Endothelial cell (in vitro differentiated cells): ENCODE measurements around the gene MACROD2. TPM values are rescaled to one million over a fixed set of nuclear protein-coding genes. Genes with fewer than 3 reads are reported as not detected.

Experiments used
- DNase-seq: peaks from one replicate; pipeline ENCODE4 v3.0.0; 2021; ENCODE audit warnings: low spot score
- H3K27ac Mint-ChIP-seq: one replicate; pipeline ENCODE4 v1.8.0; 2021; ENCODE audit warnings: mixed read lengths, inconsistent platforms; ENCODE audit not compliant: unreplicated experiment
- H3K27me3 Mint-ChIP-seq: one replicate; pipeline ENCODE4 v1.8.0; 2021; ENCODE audit warnings: mild to moderate bottlenecking, moderate library complexity, mixed read lengths, inconsistent platforms; ENCODE audit not compliant: unreplicated experiment
- H3K36me3 Mint-ChIP-seq: one replicate; pipeline ENCODE4 v1.8.0; 2021; ENCODE audit warnings: mild to moderate bottlenecking, low read depth, mixed read lengths, inconsistent platforms; ENCODE audit not compliant: unreplicated experiment
- H3K4me1 Mint-ChIP-seq: one replicate; pipeline ENCODE4 v1.8.0; 2021; ENCODE audit warnings: mild to moderate bottlenecking, mixed read lengths, inconsistent platforms; ENCODE audit not compliant: unreplicated experiment
- H3K4me3 Mint-ChIP-seq: one replicate; pipeline ENCODE4 v1.8.0; 2021; ENCODE audit warnings: mild to moderate bottlenecking, mixed read lengths, inconsistent platforms; ENCODE audit not compliant: unreplicated experiment
- H3K9me3 Mint-ChIP-seq: one replicate; pipeline ENCODE4 v1.8.0; 2021; ENCODE audit warnings: mixed read lengths, inconsistent platforms; ENCODE audit not compliant: unreplicated experiment
- total RNA-seq: library from RNA; stranded (reverse); fragmentation: NEBNext Ultra II Directional; extraction: Animal tissue kit (Norgen Biotek cat#: 25700); gene quantifications from one replicate; pipeline ENCODE4 v1.2.1, GENCODE V29; 2021; ENCODE audit not compliant: unreplicated experiment
- TF ChIP-seq, protein P1 (sequence below): fragments of 200-600 bp; sonication (generic); IDR thresholded peaks from one replicate; pipeline ENCODE4 v1.5.0; 2021; ENCODE audit warnings: antibody characterized with exemption; ENCODE audit not compliant: unreplicated experiment

Gene MACROD2
- total RNA-seq, 1 donor from 2014 or later, result 6.4 TPM

GRCh38 chr20:14778875-14779274 lies 783.6 kb downstream of the MACROD2 start:
- DNase-seq, result no peak
- H3K9me3 Mint-ChIP-seq, result no peaks in the 10 kb centered on the region
- no peaks in the 10 kb centered on the region for H3K36me3 Mint-ChIP-seq
- TF ChIP-seq, protein P1, sequence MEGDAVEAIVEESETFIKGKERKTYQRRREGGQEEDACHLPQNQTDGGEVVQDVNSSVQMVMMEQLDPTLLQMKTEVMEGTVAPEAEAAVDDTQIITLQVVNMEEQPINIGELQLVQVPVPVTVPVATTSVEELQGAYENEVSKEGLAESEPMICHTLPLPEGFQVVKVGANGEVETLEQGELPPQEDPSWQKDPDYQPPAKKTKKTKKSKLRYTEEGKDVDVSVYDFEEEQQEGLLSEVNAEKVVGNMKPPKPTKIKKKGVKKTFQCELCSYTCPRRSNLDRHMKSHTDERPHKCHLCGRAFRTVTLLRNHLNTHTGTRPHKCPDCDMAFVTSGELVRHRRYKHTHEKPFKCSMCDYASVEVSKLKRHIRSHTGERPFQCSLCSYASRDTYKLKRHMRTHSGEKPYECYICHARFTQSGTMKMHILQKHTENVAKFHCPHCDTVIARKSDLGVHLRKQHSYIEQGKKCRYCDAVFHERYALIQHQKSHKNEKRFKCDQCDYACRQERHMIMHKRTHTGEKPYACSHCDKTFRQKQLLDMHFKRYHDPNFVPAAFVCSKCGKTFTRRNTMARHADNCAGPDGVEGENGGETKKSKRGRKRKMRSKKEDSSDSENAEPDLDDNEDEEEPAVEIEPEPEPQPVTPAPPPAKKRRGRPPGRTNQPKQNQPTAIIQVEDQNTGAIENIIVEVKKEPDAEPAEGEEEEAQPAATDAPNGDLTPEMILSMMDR, result no peak
- H3K4me1 Mint-ChIP-seq, result no peaks in the 10 kb centered on the region
- no peaks in the 10 kb centered on the region for H3K27me3 Mint-ChIP-seq
- no peak overlapping the region for H3K27ac Mint-ChIP-seq
- H3K4me3 Mint-ChIP-seq, result no peak overlapping the region

DNA sequence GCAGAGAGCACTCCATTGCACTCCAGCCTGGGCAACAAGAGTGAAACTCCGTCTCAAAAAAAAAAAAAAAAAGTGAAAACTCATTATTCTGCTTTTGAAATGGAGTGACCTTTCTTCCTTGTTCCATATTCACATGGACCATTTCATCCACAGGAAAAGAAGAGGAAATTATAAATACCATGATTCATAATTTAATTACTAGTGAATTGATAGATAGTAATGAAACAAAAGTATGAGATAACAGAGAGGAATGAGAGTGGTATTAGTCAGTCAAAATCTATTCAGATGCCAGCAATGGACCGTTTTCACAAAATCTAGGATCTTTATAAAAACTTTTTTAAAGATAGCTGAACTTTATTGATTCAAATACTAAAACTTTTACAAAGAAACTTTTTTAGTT lies 785.2 kb downstream of the MACROD2 start:
- Mint-ChIP-seq H3K27ac (no peak overlapping the region), H3K9me3 (no peaks in the 10 kb centered on the region), H3K4me3 (no peak overlapping the region)

DNA sequence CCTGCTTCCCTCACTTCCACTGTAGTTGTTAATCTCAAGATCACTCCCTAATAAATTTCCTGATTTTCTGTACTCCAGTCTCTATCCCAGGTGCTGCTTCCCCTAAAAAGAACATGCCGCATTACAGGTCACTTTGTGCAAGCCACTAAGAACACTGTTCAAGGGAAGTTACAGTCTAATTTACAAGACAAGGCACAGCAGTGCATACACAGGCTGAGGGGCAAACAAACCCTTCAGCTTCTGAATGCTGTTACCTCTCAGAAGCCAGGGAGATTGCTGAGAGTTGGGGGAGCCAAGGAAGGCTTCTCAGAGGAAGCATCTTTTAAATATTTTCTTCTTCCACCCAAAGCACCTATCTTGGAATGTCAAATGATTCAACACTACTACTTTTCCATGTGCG lies 787.4 kb downstream of the MACROD2 start:
- TF ChIP-seq, protein P1, result no peak
- Mint-ChIP-seq H3K27ac (no peak overlapping the region), H3K4me1 (peaks cover 3% of the 10 kb centered on the region), H3K36me3 (no peaks in the 10 kb centered on the region), H3K4me3 (no peak overlapping the region), H3K9me3 (no peaks in the 10 kb centered on the region), H3K27me3 (peaks cover 2% of the 10 kb centered on the region)
- no peak for DNase-seq

More for the DNA sequence above, 785.2 kb downstream of the MACROD2 start:
- TF ChIP-seq, protein P1, result no peak
- H3K4me1 Mint-ChIP-seq, result peaks cover 3% of the 10 kb centered on the region
- no peak for DNase-seq
- peaks cover 2% of the 10 kb centered on the region for H3K27me3 Mint-ChIP-seq
- H3K36me3 Mint-ChIP-seq, result no peaks in the 10 kb centered on the region

DNA sequence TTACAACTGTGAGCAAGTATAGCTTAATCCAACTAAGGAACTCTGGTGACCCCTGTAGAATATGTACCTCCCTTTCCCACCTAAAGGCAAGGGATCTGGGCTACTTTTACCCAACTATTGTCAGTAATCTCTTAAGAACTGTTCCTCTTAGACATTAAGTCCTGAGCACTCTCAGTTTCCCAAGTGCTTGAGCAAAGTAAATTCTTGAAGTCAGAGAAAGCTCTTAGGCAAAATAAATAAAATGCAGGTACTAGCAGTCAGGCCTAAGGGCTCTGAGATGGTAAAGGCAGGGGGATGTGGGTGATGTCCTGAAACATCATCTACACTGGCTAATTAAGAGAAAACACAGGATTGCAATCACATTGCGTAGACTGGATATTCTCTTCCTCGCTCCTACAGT lies 788.5 kb downstream of the MACROD2 start:
- Mint-ChIP-seq H3K27ac (no peak overlapping the region), H3K4me1 (peaks cover 3% of the 10 kb centered on the region), H3K4me3 (no peak overlapping the region), H3K9me3 (no peaks in the 10 kb centered on the region), H3K36me3 (no peaks in the 10 kb centered on the region), H3K27me3 (peaks cover 2% of the 10 kb centered on the region)
- TF ChIP-seq, protein P1, result no peak
- DNase-seq, result no peak

DNA sequence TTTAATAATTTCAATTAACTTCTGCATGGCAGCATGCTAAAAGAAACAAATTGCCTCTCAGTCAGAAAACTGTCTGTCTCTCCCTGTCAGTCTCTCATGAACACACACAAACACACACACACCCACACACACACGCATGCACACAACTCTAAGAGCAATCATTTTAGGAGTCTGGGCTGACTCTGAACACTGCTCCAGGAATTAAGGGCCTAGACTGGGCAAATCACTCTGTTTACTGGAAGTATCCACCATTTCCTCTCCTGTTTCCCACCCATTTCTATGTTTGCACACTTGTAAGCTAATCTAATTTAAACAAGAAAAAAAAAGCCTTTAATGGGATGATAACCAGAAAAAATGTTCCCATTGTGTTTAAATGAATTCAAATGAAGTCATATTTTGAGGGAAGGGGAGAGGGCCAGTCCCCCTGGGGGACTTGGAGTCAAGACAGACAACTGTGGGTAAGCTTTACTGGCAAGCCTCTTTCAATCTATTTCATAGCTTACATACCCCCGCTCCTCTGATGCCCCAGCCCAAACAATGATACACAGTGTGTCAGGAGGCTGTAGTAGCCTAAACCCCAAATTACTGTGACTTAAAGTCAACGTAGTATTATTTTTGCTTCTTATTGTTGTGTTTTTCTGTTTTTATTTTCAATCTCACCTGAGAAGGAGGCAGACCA lies 789.9 kb downstream of the MACROD2 start:
- H3K27ac Mint-ChIP-seq, result no peak overlapping the region
- DNase-seq, result no peak
- H3K4me3 Mint-ChIP-seq, result no peak overlapping the region

More for the DNA sequence above, 789.9 kb downstream of the MACROD2 start:
- TF ChIP-seq, protein P1, result no peak
- no peaks in the 10 kb centered on the region for H3K9me3 Mint-ChIP-seq
- H3K4me1 Mint-ChIP-seq, result peaks cover 3% of the 10 kb centered on the region
- no peaks in the 10 kb centered on the region for H3K36me3 Mint-ChIP-seq
- H3K27me3 Mint-ChIP-seq, result peaks cover 2% of the 10 kb centered on the region
